SK-N-SH (cell line): Measurements from ENCODE around the gene FANCG. TPM values are rescaled to one million over a fixed set of nuclear protein-coding genes. Genes with fewer than 3 reads are reported as not detected.
A peak's percentile ranks its signal among the peaks of the same experiment; 100 is the strongest.

Experiments used
- CTCF ChIA-PET: fragments of 300-600, 350-600 bp; formaldehyde crosslinking; extraction: SDS; loops from one replicate; lab custom pipeline; 2021; lab: Yijun Ruan, JAX
- POLR2A ChIA-PET: fragments of 350-600 bp; sonication (Branson Sonifier 250); formaldehyde crosslinking; extraction: SDS; loops from one replicate; lab custom pipeline; 2020; ENCODE audit warnings: antibody characterized with exemption, inconsistent platforms; lab: Yijun Ruan, JAX
- DNase-seq: peaks from one replicate; pipeline ENCODE4 v3.0.0; 2012
- H2AFZ ChIP-seq: fragments of 200-600 bp; sonication (generic); 2 replicates; pipeline ENCODE4 v1.8.1; 2016; ENCODE audit warnings: antibody characterized with exemption, mild to moderate bottlenecking, low read depth
- H3F3A ChIP-seq: fragments of 200-600 bp; sonication (generic); replicated peaks from 2 replicates; pipeline ENCODE3; 2016; ENCODE audit warnings: antibody characterized with exemption, mild to moderate bottlenecking; ENCODE audit not compliant: insufficient read depth
- H3K27ac ChIP-seq, 2 experiments: fragments of 200-500 bp in 1 of 2; fragments of 200-600 bp in 1 of 2; sonication (Bioruptor generic) in 1 of 2; sonication (generic), shearing (Covaris generic) in 1 of 2; 2 replicates each; pipeline versions ENCODE4 v1.5.1 to v1.6.1; 2014 to 2016; ENCODE audit warnings: low read depth in 2 of 2, inconsistent platforms in 1 of 2, low read length in 1 of 2, mild to moderate bottlenecking in 1 of 2, mixed read lengths in 1 of 2
- H3K27me3 ChIP-seq: fragments of 200-600 bp; sonication (generic), shearing (Covaris generic); 2 replicates; pipeline ENCODE4 v1.6.1; 2016; ENCODE audit warnings: mixed run types; ENCODE audit not compliant: insufficient read depth
- H3K36me3 ChIP-seq, 2 experiments: fragments of 200-500 bp in 1 of 2; fragments of 200-600 bp in 1 of 2; sonication (Bioruptor generic) in 1 of 2; sonication (generic) in 1 of 2; replicated peaks in 1 of 2; 2 replicates each; pipeline versions ENCODE3 to v1.5.1; 2014 to 2016; ENCODE audit warnings: low read length in 1 of 2, mild to moderate bottlenecking in 1 of 2; ENCODE audit not compliant: insufficient read depth in 2 of 2, control insufficient read depth in 1 of 2
- H3K4me1 ChIP-seq, 2 experiments: fragments of 200-500 bp in 1 of 2; fragments of 200-600 bp in 1 of 2; sonication (Bioruptor generic) in 1 of 2; sonication (generic), shearing (Covaris generic) in 1 of 2; 2 replicates each; pipeline versions ENCODE4 v1.5.1 to v1.6.1; 2014 to 2016; ENCODE audit warnings: low read depth in 1 of 2, low read length in 1 of 2, mixed run types in 1 of 2; ENCODE audit not compliant: insufficient read depth in 2 of 2, control insufficient read depth in 1 of 2
- H3K4me2 ChIP-seq: fragments of 200-600 bp; sonication (generic), shearing (Covaris generic); 2 replicates; pipeline ENCODE4 v1.6.1; 2017; ENCODE audit warnings: mixed run types
- H3K4me3 ChIP-seq, 2 experiments: fragments of 200-500 bp in 1 of 2; fragments of 200-600 bp in 1 of 2; sonication (Bioruptor generic) in 1 of 2; sonication (generic), shearing (Covaris generic) in 1 of 2; 2 replicates each; pipeline versions ENCODE4 v1.5.1 to v1.8.1; 2014 to 2016; ENCODE audit warnings: low read depth in 2 of 2, inconsistent platforms in 1 of 2, low read length in 1 of 2, mild to moderate bottlenecking in 1 of 2, mixed read lengths in 1 of 2, moderate library complexity in 1 of 2
- H3K79me2 ChIP-seq: fragments of 200-600 bp; sonication (generic); 2 replicates; pipeline ENCODE4 v1.8.1; 2017; ENCODE audit warnings: mild to moderate bottlenecking; ENCODE audit not compliant: insufficient read depth
- H3K9ac ChIP-seq: fragments of 200-600 bp; sonication (generic); 2 replicates; pipeline ENCODE4 v1.6.1; 2017; ENCODE audit warnings: mixed run types
- H3K9me2 ChIP-seq: fragments of 200-600 bp; sonication (generic); 2 replicates; pipeline ENCODE4 v1.6.1; 2017; ENCODE audit warnings: mixed run types
- H3K9me3 ChIP-seq: fragments of 200-600 bp; sonication (generic); 2 replicates; pipeline ENCODE4 v1.6.1; 2017; ENCODE audit warnings: mixed run types, mild to moderate bottlenecking, moderate library complexity
- H4K20me1 ChIP-seq: fragments of 200-600 bp; sonication (generic); 2 replicates; pipeline ENCODE4 v1.6.1; 2017; ENCODE audit warnings: mild to moderate bottlenecking, mixed run types; ENCODE audit not compliant: insufficient read depth
- CHD2 ChIP-seq: fragments of 150-350 bp; IDR thresholded peaks from 2 replicates; pipeline ENCODE4 v1.6.1; 2018; ENCODE audit warnings: low read length; ENCODE audit not compliant: partially characterized antibody
- ELF1 ChIP-seq: IDR thresholded peaks from 2 replicates; pipeline ENCODE4 v1.4.0; 2012
- EP300 ChIP-seq, 2 experiments: IDR thresholded peaks; 2 replicates each; pipeline versions ENCODE4 v1.4.0 to v1.6.1; 2012; ENCODE audit warnings: borderline replicate concordance in 1 of 2, low read depth in 1 of 2, low read length in 1 of 2
- GABPA ChIP-seq: IDR thresholded peaks from 2 replicates; pipeline ENCODE4 v1.4.0; 2012; ENCODE audit warnings: low read depth, mild to moderate bottlenecking
- JUND ChIP-seq: IDR thresholded peaks from 2 replicates; pipeline ENCODE4 v1.4.0; 2012
- MXI1 ChIP-seq: IDR thresholded peaks from 2 replicates; pipeline ENCODE4 v1.6.1; 2012; ENCODE audit warnings: mild to moderate bottlenecking, low read depth, low read length, improper control_type of control experiment
- POLR2AphosphoS5 ChIP-seq: IDR thresholded peaks from 2 replicates; pipeline ENCODE4 v1.6.1; 2012; ENCODE audit warnings: low read depth, low read length
- RXRA ChIP-seq: IDR thresholded peaks from 2 replicates; pipeline ENCODE4 v1.4.0; 2012; ENCODE audit warnings: low read depth, mild to moderate bottlenecking, borderline replicate concordance
- SIN3A ChIP-seq: IDR thresholded peaks from 2 replicates; pipeline ENCODE4 v1.6.1; 2012; ENCODE audit warnings: low read depth, mild to moderate bottlenecking, low read length, moderate library complexity, borderline replicate concordance
- TAF1 ChIP-seq: IDR thresholded peaks from 2 replicates; pipeline ENCODE4 v1.6.1; 2012; ENCODE audit warnings: low read depth, mild to moderate bottlenecking, low read length, moderate library complexity, borderline replicate concordance
- TCF12 ChIP-seq: IDR thresholded peaks from 2 replicates; pipeline ENCODE4 v1.4.0; 2012
- YY1 ChIP-seq: IDR thresholded peaks from 2 replicates; pipeline ENCODE4 v1.4.0; 2012; ENCODE audit warnings: low read depth, mild to moderate bottlenecking
- ZBTB33 ChIP-seq: IDR thresholded peaks from 2 replicates; pipeline ENCODE4 v1.4.0; 2012; ENCODE audit warnings: low read depth, borderline replicate concordance
- WGBS: methylation state at CpG from one replicate; pipeline ENCODE4 v1.1.6; 2017; ENCODE audit warnings: low lambda C conversion rate; 5-methylcytosine and 5-hydroxymethylcytosine counted together
- polyA plus RNA-seq, 3 experiments: library from polyadenylated mRNA; depleted of rRNA; stranded (reverse); fragments of >200 nt; gene quantifications; 2 replicates each; pipeline ENCODE4 v1.2.3, GENCODE V29; 2012
- TF ChIP-seq, protein P1 (sequence below): IDR thresholded peaks from 2 replicates; pipeline ENCODE4 v1.6.1; 2012; ENCODE audit warnings: mild to moderate bottlenecking, low read depth, low read length, moderate library complexity
- TF ChIP-seq, protein P2 (sequence below): fragments of 200-600 bp; sonication (generic); IDR thresholded peaks from 2 replicates; pipeline ENCODE4 v1.6.1; 2017; ENCODE audit warnings: antibody characterized with exemption, mild to moderate bottlenecking, moderate library complexity
- TF ChIP-seq, protein P3 (sequence below): IDR thresholded peaks from 2 replicates; pipeline ENCODE4 v1.4.0; 2012; ENCODE audit warnings: low read depth

Gene FANCG
- polyA plus RNA-seq (2012; rRNA removed), result 25.1 and 25.6 TPM in 2 replicates
- polyA plus RNA-seq (2012; cell fraction: cytosol; rRNA removed), result 9.9 and 15.1 TPM in 2 replicates
- polyA plus RNA-seq (2012; cell fraction: nucleus; rRNA removed), result 107 and 147 TPM in 2 replicates

- CTCF ChIA-PET, result interaction anchor here (0.6 to 5.1 kb wide), 13 partner anchors 8 to 578 kb away, joined by 3 to 55 read pairs (median 5); partner anchors contain the start of genes CCDC107, DNAJB5, PIGO and RMRP
- Histone ChIP-seq H3K27me3 (no peaks in the 10 kb centered on the region), H3K9me2 (no peaks in the 10 kb centered on the region), H4K20me1 (no peaks in the 10 kb centered on the region), H3K27ac (peak within 1 kb of the TSS; percentile 64 to 88), H3K79me2 (peaks cover 29% of the 10 kb centered on the region), H3K9ac (peak within 1 kb of the TSS; percentile 75), H3K4me3 (peak within 1 kb of the TSS; percentile 68 to 74), H3K4me2 (peak within 1 kb of the TSS; percentile 91), H3K4me1 (peaks cover 11 to 13% of the 10 kb centered on the region in 2 experiments; a peak in 1 of 4 replicates), H3K36me3 (peaks cover 3 to 22% of the 10 kb centered on the region in 2 experiments), H3F3A (peaks cover 5% of the 10 kb centered on the region), H3K9me3 (no peaks in the 10 kb centered on the region), H2AFZ (peak within 1 kb of the TSS; percentile 97)
- peak; percentile 94 for DNase-seq
- no peak for TF ChIP-seq EP300 (IDR thresholded peaks at IDR 0.05; ENCODE audit: borderline replicate concordance in 1 of 2, low read depth in 1 of 2, low read length in 1 of 2)
- TF ChIP-seq CHD2, result peak; percentile 92
- TF ChIP-seq ELF1, result peak; percentile 74
- no peak; the same call in 1 of the 2 replicates for TF ChIP-seq JUND
- TF ChIP-seq, protein P1, sequence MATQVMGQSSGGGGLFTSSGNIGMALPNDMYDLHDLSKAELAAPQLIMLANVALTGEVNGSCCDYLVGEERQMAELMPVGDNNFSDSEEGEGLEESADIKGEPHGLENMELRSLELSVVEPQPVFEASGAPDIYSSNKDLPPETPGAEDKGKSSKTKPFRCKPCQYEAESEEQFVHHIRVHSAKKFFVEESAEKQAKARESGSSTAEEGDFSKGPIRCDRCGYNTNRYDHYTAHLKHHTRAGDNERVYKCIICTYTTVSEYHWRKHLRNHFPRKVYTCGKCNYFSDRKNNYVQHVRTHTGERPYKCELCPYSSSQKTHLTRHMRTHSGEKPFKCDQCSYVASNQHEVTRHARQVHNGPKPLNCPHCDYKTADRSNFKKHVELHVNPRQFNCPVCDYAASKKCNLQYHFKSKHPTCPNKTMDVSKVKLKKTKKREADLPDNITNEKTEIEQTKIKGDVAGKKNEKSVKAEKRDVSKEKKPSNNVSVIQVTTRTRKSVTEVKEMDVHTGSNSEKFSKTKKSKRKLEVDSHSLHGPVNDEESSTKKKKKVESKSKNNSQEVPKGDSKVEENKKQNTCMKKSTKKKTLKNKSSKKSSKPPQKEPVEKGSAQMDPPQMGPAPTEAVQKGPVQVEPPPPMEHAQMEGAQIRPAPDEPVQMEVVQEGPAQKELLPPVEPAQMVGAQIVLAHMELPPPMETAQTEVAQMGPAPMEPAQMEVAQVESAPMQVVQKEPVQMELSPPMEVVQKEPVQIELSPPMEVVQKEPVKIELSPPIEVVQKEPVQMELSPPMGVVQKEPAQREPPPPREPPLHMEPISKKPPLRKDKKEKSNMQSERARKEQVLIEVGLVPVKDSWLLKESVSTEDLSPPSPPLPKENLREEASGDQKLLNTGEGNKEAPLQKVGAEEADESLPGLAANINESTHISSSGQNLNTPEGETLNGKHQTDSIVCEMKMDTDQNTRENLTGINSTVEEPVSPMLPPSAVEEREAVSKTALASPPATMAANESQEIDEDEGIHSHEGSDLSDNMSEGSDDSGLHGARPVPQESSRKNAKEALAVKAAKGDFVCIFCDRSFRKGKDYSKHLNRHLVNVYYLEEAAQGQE, result no peak
- TF ChIP-seq TAF1, result peak; percentile 83
- TF ChIP-seq RXRA, result no peak
- TF ChIP-seq GABPA, result peak; percentile 70
- TF ChIP-seq, protein P2, sequence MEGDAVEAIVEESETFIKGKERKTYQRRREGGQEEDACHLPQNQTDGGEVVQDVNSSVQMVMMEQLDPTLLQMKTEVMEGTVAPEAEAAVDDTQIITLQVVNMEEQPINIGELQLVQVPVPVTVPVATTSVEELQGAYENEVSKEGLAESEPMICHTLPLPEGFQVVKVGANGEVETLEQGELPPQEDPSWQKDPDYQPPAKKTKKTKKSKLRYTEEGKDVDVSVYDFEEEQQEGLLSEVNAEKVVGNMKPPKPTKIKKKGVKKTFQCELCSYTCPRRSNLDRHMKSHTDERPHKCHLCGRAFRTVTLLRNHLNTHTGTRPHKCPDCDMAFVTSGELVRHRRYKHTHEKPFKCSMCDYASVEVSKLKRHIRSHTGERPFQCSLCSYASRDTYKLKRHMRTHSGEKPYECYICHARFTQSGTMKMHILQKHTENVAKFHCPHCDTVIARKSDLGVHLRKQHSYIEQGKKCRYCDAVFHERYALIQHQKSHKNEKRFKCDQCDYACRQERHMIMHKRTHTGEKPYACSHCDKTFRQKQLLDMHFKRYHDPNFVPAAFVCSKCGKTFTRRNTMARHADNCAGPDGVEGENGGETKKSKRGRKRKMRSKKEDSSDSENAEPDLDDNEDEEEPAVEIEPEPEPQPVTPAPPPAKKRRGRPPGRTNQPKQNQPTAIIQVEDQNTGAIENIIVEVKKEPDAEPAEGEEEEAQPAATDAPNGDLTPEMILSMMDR, result no peak
- TF ChIP-seq TCF12, result peak; percentile 13; the same call in 1 of the 2 replicates
- peak; percentile 16; the same call in 1 of the 2 replicates for TF ChIP-seq SIN3A
- TF ChIP-seq YY1, result peak; percentile 45
- TF ChIP-seq MXI1, result peak; percentile 88
- peak; percentile 86 for TF ChIP-seq ZBTB33
- TF ChIP-seq, protein P3, sequence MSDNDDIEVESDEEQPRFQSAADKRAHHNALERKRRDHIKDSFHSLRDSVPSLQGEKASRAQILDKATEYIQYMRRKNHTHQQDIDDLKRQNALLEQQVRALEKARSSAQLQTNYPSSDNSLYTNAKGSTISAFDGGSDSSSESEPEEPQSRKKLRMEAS, result peak; percentile 79
- TF ChIP-seq POLR2AphosphoS5, result peak; percentile 91
- under 1% methylated on average over 39 of the region's 67 CpGs for WGBS
- POLR2A ChIA-PET, result interaction anchor here (0.5 to 2.9 kb wide), 15 partner anchors 8 to 906 kb away, joined by 3 to 29 read pairs (median 4); partner anchors contain the start of genes ATOSB, DNAJB5, PIGO and RUSC2
Measured at GRCh38 chr9:35079426-35080341, at the start of gene FANCG. Gene FANCG (minus strand): TSS chr9:35079942. CDS start chr9:35079524, 418 bp downstream.
